WTC11 (cell line): Measurements from ENCODE around the gene SAMD4A. TPM values are rescaled to one million over a fixed set of nuclear protein-coding genes. Genes with fewer than 3 reads are reported as not detected.

Source experiments
- ATAC-seq: fragments of 200-7000 bp; cut with Tn5 transposase; 2 replicates; pipeline ENCODE4 v1.10.0; 2021; ENCODE audit warnings: mild to moderate bottlenecking, moderate library complexity
- CTCF ChIA-PET: fragments of 300-600 bp; sonication (Branson Sonifier 250); formaldehyde crosslinking; loops from one replicate; lab custom pipeline; 2021; ENCODE audit warnings: antibody characterized with exemption; lab: Charles Lee
- POLR2A ChIA-PET: fragments of 350-600 bp; sonication (Branson Sonifier 250); formaldehyde crosslinking; loops from one replicate; lab custom pipeline; 2021; ENCODE audit warnings: antibody characterized with exemption; lab: Charles Lee
- DNase-seq: peaks from one replicate; pipeline ENCODE4 v3.0.0; 2021; ENCODE audit warnings: low spot score
- H3K27ac Mint-ChIP-seq: 2 replicates; pipeline ENCODE4 v1.8.0; 2021; ENCODE audit warnings: mixed read lengths
- H3K27me3 Mint-ChIP-seq: 2 replicates; pipeline ENCODE4 v1.8.0; 2021; ENCODE audit warnings: low read depth, mild to moderate bottlenecking, moderate library complexity, mixed read lengths
- H3K36me3 Mint-ChIP-seq: 2 replicates; pipeline ENCODE4 v1.8.0; 2021; ENCODE audit warnings: mixed read lengths
- H3K4me1 Mint-ChIP-seq: 2 replicates; pipeline ENCODE4 v1.8.0; 2022; ENCODE audit warnings: mixed read lengths
- H3K4me3 Mint-ChIP-seq: 2 replicates; pipeline ENCODE4 v1.8.0; 2021; ENCODE audit warnings: mild to moderate bottlenecking, moderate library complexity, mixed read lengths
- H3K9me3 Mint-ChIP-seq: 2 replicates; pipeline ENCODE4 v1.8.0; 2021; ENCODE audit warnings: mixed read lengths
- ATF3 ChIP-seq: sonication (generic); formaldehyde crosslinking; conservative IDR thresholded peaks from 2 replicates; pipeline ENCODE4 v1.8.1; 2022; ENCODE audit warnings: mild to moderate bottlenecking, missing genetic modification reagents
- CBFB ChIP-seq: sonication (generic); formaldehyde crosslinking; IDR thresholded peaks from 2 replicates; pipeline ENCODE4 v1.8.1; 2022; ENCODE audit warnings: mild to moderate bottlenecking, low read depth, missing genetic modification reagents
- EMX1 ChIP-seq: fragments of 250-450 bp; sonication (Bioruptor Pico); IDR thresholded peaks from 2 replicates; pipeline ENCODE4 v1.8.0; 2021; ENCODE audit warnings: mild to moderate bottlenecking
- FOXJ3 ChIP-seq: sonication (generic); formaldehyde crosslinking; IDR thresholded peaks from 2 replicates; pipeline ENCODE4 v1.9.0; 2021; ENCODE audit warnings: missing genetic modification reagents, mild to moderate bottlenecking, borderline replicate concordance
- FOXP1 ChIP-seq: sonication (generic); formaldehyde crosslinking; IDR thresholded peaks from 2 replicates; pipeline ENCODE4 v1.8.0; 2022; ENCODE audit warnings: missing genetic modification reagents, mild to moderate bottlenecking, moderate library complexity, borderline replicate concordance
- HMGA2 ChIP-seq: fragments of 250-450 bp; sonication (Bioruptor Pico); IDR thresholded peaks from 2 replicates; pipeline ENCODE4 v1.4.0; 2021; ENCODE audit warnings: mild to moderate bottlenecking, moderate library complexity
- HMGXB4 ChIP-seq: sonication (generic); formaldehyde crosslinking; IDR thresholded peaks from 2 replicates; pipeline ENCODE4 v1.8.1; 2023; ENCODE audit warnings: mild to moderate bottlenecking, moderate library complexity, missing genetic modification reagents
- NFE2L1 ChIP-seq: sonication (generic); formaldehyde crosslinking; IDR thresholded peaks from 2 replicates; pipeline ENCODE4 v1.8.1; 2023; ENCODE audit warnings: missing genetic modification reagents
- NR2C2 ChIP-seq: sonication (generic); formaldehyde crosslinking; IDR thresholded peaks from 2 replicates; pipeline ENCODE4 v1.8.0; 2022; ENCODE audit warnings: mild to moderate bottlenecking, missing genetic modification reagents
- RELA ChIP-seq: sonication (generic); formaldehyde crosslinking; IDR thresholded peaks from 2 replicates; pipeline ENCODE4 v1.8.1; 2022; ENCODE audit warnings: missing genetic modification reagents, mild to moderate bottlenecking, borderline replicate concordance
- SMAD4 ChIP-seq: sonication (generic); formaldehyde crosslinking; IDR thresholded peaks from 2 replicates; pipeline ENCODE4 v1.8.0; 2022; ENCODE audit warnings: mild to moderate bottlenecking, missing genetic modification reagents
- ZNF263 ChIP-seq: sonication (generic); formaldehyde crosslinking; IDR thresholded peaks from 2 replicates; pipeline ENCODE4 v1.8.1; 2022; ENCODE audit warnings: low read depth, mild to moderate bottlenecking, moderate library complexity, missing genetic modification reagents
- total RNA-seq: library from RNA; stranded (reverse); gene quantifications from 3 replicates; pipeline ENCODE4 v1.2.3, GENCODE V29; 2021
- TF ChIP-seq, protein P1 (sequence below): sonication (generic); formaldehyde crosslinking; IDR thresholded peaks from 2 replicates; pipeline ENCODE4 v1.8.1; 2022; ENCODE audit warnings: mild to moderate bottlenecking, missing genetic modification reagents, moderate library complexity, borderline replicate concordance
- TF ChIP-seq, protein P2 (sequence below): fragments of 250-450 bp; sonication (Bioruptor Pico); IDR thresholded peaks from 2 replicates; pipeline ENCODE4 v1.9.0; 2021; ENCODE audit warnings: mild to moderate bottlenecking, borderline replicate concordance
- TF ChIP-seq, protein P3 (sequence below): sonication (generic); formaldehyde crosslinking; IDR thresholded peaks from 2 replicates; pipeline ENCODE4 v1.8.0; 2023; ENCODE audit warnings: missing genetic modification reagents
- TF ChIP-seq, protein P4 (sequence below): sonication (generic); formaldehyde crosslinking; IDR thresholded peaks from 2 replicates; pipeline ENCODE4 v1.8.1; 2023; ENCODE audit warnings: mild to moderate bottlenecking, missing genetic modification reagents
- TF ChIP-seq, protein P5 (sequence below): sonication (generic); formaldehyde crosslinking; IDR thresholded peaks from 2 replicates; pipeline ENCODE4 v1.8.0; 2023; ENCODE audit warnings: missing genetic modification reagents, mild to moderate bottlenecking, borderline replicate concordance
- TF ChIP-seq, protein P6 (sequence below): sonication (generic); formaldehyde crosslinking; IDR thresholded peaks from 2 replicates; pipeline ENCODE4 v1.8.1; 2023; ENCODE audit warnings: mild to moderate bottlenecking, missing genetic modification reagents, moderate library complexity

The SAMD4A gene
- total RNA-seq, 1 experiment from 2014 or later, result 6.0 TPM

GRCh38 chr14:54759982-54760585 is 193.2 kb downstream of the SAMD4A start:
- POLR2A ChIA-PET, result no interaction called here
- no peaks in the 10 kb centered on the region for H3K27me3 Mint-ChIP-seq
- no peak overlapping the region for H3K27ac Mint-ChIP-seq
- DNase-seq (no peak), ATAC-seq (no peak)
- no peak overlapping the region for H3K4me3 Mint-ChIP-seq
- CTCF ChIA-PET, result no interaction called here
- TF ChIP-seq ATF3 (CRISPR knock-in tag) (no peak), HMGXB4 (CRISPR knock-in tag) (no peak), NFE2L1 (CRISPR knock-in tag) (no peak), ZNF263 (no peak), EMX1 (no peak), FOXJ3 (CRISPR knock-in tag) (no peak), CBFB (no peak), SMAD4 (no peak), NR2C2 (no peak), FOXP1 (CRISPR knock-in tag) (no peak), HMGA2 (no peak), RELA (CRISPR knock-in tag) (no peak)
- TF ChIP-seq, protein P1, sequence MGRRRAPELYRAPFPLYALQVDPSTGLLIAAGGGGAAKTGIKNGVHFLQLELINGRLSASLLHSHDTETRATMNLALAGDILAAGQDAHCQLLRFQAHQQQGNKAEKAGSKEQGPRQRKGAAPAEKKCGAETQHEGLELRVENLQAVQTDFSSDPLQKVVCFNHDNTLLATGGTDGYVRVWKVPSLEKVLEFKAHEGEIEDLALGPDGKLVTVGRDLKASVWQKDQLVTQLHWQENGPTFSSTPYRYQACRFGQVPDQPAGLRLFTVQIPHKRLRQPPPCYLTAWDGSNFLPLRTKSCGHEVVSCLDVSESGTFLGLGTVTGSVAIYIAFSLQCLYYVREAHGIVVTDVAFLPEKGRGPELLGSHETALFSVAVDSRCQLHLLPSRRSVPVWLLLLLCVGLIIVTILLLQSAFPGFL (CRISPR knock-in tag), result no peak
- TF ChIP-seq, protein P2, sequence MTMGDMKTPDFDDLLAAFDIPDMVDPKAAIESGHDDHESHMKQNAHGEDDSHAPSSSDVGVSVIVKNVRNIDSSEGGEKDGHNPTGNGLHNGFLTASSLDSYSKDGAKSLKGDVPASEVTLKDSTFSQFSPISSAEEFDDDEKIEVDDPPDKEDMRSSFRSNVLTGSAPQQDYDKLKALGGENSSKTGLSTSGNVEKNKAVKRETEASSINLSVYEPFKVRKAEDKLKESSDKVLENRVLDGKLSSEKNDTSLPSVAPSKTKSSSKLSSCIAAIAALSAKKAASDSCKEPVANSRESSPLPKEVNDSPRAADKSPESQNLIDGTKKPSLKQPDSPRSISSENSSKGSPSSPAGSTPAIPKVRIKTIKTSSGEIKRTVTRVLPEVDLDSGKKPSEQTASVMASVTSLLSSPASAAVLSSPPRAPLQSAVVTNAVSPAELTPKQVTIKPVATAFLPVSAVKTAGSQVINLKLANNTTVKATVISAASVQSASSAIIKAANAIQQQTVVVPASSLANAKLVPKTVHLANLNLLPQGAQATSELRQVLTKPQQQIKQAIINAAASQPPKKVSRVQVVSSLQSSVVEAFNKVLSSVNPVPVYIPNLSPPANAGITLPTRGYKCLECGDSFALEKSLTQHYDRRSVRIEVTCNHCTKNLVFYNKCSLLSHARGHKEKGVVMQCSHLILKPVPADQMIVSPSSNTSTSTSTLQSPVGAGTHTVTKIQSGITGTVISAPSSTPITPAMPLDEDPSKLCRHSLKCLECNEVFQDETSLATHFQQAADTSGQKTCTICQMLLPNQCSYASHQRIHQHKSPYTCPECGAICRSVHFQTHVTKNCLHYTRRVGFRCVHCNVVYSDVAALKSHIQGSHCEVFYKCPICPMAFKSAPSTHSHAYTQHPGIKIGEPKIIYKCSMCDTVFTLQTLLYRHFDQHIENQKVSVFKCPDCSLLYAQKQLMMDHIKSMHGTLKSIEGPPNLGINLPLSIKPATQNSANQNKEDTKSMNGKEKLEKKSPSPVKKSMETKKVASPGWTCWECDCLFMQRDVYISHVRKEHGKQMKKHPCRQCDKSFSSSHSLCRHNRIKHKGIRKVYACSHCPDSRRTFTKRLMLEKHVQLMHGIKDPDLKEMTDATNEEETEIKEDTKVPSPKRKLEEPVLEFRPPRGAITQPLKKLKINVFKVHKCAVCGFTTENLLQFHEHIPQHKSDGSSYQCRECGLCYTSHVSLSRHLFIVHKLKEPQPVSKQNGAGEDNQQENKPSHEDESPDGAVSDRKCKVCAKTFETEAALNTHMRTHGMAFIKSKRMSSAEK (CRISPR knock-in tag), result no peak
- TF ChIP-seq, protein P3, sequence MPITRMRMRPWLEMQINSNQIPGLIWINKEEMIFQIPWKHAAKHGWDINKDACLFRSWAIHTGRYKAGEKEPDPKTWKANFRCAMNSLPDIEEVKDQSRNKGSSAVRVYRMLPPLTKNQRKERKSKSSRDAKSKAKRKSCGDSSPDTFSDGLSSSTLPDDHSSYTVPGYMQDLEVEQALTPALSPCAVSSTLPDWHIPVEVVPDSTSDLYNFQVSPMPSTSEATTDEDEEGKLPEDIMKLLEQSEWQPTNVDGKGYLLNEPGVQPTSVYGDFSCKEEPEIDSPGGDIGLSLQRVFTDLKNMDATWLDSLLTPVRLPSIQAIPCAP, result no peak
- TF ChIP-seq, protein P4, sequence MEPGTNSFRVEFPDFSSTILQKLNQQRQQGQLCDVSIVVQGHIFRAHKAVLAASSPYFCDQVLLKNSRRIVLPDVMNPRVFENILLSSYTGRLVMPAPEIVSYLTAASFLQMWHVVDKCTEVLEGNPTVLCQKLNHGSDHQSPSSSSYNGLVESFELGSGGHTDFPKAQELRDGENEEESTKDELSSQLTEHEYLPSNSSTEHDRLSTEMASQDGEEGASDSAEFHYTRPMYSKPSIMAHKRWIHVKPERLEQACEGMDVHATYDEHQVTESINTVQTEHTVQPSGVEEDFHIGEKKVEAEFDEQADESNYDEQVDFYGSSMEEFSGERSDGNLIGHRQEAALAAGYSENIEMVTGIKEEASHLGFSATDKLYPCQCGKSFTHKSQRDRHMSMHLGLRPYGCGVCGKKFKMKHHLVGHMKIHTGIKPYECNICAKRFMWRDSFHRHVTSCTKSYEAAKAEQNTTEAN, result no peak
- TF ChIP-seq, protein P5, sequence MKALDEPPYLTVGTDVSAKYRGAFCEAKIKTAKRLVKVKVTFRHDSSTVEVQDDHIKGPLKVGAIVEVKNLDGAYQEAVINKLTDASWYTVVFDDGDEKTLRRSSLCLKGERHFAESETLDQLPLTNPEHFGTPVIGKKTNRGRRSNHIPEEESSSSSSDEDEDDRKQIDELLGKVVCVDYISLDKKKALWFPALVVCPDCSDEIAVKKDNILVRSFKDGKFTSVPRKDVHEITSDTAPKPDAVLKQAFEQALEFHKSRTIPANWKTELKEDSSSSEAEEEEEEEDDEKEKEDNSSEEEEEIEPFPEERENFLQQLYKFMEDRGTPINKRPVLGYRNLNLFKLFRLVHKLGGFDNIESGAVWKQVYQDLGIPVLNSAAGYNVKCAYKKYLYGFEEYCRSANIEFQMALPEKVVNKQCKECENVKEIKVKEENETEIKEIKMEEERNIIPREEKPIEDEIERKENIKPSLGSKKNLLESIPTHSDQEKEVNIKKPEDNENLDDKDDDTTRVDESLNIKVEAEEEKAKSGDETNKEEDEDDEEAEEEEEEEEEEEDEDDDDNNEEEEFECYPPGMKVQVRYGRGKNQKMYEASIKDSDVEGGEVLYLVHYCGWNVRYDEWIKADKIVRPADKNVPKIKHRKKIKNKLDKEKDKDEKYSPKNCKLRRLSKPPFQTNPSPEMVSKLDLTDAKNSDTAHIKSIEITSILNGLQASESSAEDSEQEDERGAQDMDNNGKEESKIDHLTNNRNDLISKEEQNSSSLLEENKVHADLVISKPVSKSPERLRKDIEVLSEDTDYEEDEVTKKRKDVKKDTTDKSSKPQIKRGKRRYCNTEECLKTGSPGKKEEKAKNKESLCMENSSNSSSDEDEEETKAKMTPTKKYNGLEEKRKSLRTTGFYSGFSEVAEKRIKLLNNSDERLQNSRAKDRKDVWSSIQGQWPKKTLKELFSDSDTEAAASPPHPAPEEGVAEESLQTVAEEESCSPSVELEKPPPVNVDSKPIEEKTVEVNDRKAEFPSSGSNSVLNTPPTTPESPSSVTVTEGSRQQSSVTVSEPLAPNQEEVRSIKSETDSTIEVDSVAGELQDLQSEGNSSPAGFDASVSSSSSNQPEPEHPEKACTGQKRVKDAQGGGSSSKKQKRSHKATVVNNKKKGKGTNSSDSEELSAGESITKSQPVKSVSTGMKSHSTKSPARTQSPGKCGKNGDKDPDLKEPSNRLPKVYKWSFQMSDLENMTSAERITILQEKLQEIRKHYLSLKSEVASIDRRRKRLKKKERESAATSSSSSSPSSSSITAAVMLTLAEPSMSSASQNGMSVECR (CRISPR knock-in tag), result no peak
- TF ChIP-seq, protein P6, sequence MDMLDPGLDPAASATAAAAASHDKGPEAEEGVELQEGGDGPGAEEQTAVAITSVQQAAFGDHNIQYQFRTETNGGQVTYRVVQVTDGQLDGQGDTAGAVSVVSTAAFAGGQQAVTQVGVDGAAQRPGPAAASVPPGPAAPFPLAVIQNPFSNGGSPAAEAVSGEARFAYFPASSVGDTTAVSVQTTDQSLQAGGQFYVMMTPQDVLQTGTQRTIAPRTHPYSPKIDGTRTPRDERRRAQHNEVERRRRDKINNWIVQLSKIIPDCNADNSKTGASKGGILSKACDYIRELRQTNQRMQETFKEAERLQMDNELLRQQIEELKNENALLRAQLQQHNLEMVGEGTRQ (CRISPR knock-in tag), result no peak
- H3K9me3 Mint-ChIP-seq, result no peaks in the 10 kb centered on the region
- H3K4me1 Mint-ChIP-seq, result no peaks in the 10 kb centered on the region
- no peaks in the 10 kb centered on the region; the same call in 1 of the 2 replicates for H3K36me3 Mint-ChIP-seq
